HepG2 (cell line): ENCODE data around the gene VKORC1L1. TPM values are rescaled to one million over a fixed set of nuclear protein-coding genes. Genes with fewer than 3 reads are reported as not detected.

Experiments used
- ATM ChIP-seq: fragments of 450-650 bp; IDR thresholded peaks from 2 replicates; pipeline ENCODE4 v1.7.1; 2017; ENCODE audit warnings: mild to moderate bottlenecking, borderline replicate concordance
- BHLHE40 ChIP-seq: IDR thresholded peaks from 2 replicates; pipeline ENCODE4 v1.6.1; 2011; ENCODE audit warnings: low read length, improper control_type of control experiment
- CBFB ChIP-seq: sonication (generic); formaldehyde crosslinking; IDR thresholded peaks from 2 replicates; pipeline ENCODE4 v1.4.0; 2020; ENCODE audit warnings: missing genetic modification reagents
- FOXA3 ChIP-seq: IDR thresholded peaks from 2 replicates; pipeline ENCODE4 v1.6.1; 2016; ENCODE audit warnings: missing genetic modification reagents, missing compliant biosample characterization
- GMEB1 ChIP-seq: sonication (generic); formaldehyde crosslinking; IDR thresholded peaks from 2 replicates; pipeline ENCODE4 v1.5.1; 2020; ENCODE audit warnings: missing genetic modification reagents, mild to moderate bottlenecking, borderline replicate concordance
- HMG20B ChIP-seq: conservative IDR thresholded peaks from 2 replicates; pipeline ENCODE4 v1.6.1; 2016; ENCODE audit warnings: missing genetic modification reagents, missing compliant biosample characterization
- MAX ChIP-seq: IDR thresholded peaks from 2 replicates; pipeline ENCODE4 v1.6.1; 2012; ENCODE audit warnings: inconsistent platforms
- NAIF1 ChIP-seq: sonication (generic); formaldehyde crosslinking; IDR thresholded peaks from 2 replicates; pipeline ENCODE4 v1.5.0; 2020; ENCODE audit warnings: mild to moderate bottlenecking, missing genetic modification reagents, borderline replicate concordance
- NBN ChIP-seq: fragments of 450-650 bp; conservative IDR thresholded peaks from 2 replicates; pipeline ENCODE4 v1.6.1; 2017
- NR2C2 ChIP-seq: sonication (generic); formaldehyde crosslinking; IDR thresholded peaks from 2 replicates; pipeline ENCODE4 v1.4.0; 2020; ENCODE audit warnings: missing genetic modification reagents, mild to moderate bottlenecking, moderate library complexity, borderline replicate concordance
- PHB2 ChIP-seq: fragments of 450-650 bp; IDR thresholded peaks from 2 replicates; pipeline ENCODE4 v1.6.1; 2018; ENCODE audit not compliant: partially characterized antibody
- PREB ChIP-seq: sonication (generic); formaldehyde crosslinking; IDR thresholded peaks from 2 replicates; pipeline ENCODE4 v1.4.0; 2020; ENCODE audit warnings: missing genetic modification reagents
- RELA ChIP-seq: sonication (generic); formaldehyde crosslinking; IDR thresholded peaks from 2 replicates; pipeline ENCODE4 v1.4.0; 2020; ENCODE audit warnings: missing genetic modification reagents
- SNAPC4 ChIP-seq: sonication (generic); formaldehyde crosslinking; IDR thresholded peaks from 2 replicates; pipeline ENCODE4 v1.4.0; 2020; ENCODE audit warnings: mild to moderate bottlenecking, missing genetic modification reagents
- WIZ ChIP-seq: sonication (generic); formaldehyde crosslinking; IDR thresholded peaks from 2 replicates; pipeline ENCODE4 v1.5.1; 2020; ENCODE audit warnings: mild to moderate bottlenecking, missing genetic modification reagents
- ZBTB37 ChIP-seq: sonication (generic); formaldehyde crosslinking; IDR thresholded peaks from 2 replicates; pipeline ENCODE4 v1.4.0; 2020; ENCODE audit warnings: mild to moderate bottlenecking, missing genetic modification reagents
- ZNF124 ChIP-seq: sonication (generic); formaldehyde crosslinking; IDR thresholded peaks from 2 replicates; pipeline ENCODE4 v1.4.0; 2020; ENCODE audit warnings: missing genetic modification reagents
- ZNF564 ChIP-seq: sonication (generic); formaldehyde crosslinking; IDR thresholded peaks from 2 replicates; pipeline ENCODE4 v1.8.1; 2023; ENCODE audit warnings: mild to moderate bottlenecking, missing genetic modification reagents
- ZNF772 ChIP-seq: sonication (generic); formaldehyde crosslinking; IDR thresholded peaks from 2 replicates; pipeline ENCODE4 v1.5.0; 2020; ENCODE audit warnings: mild to moderate bottlenecking, missing genetic modification reagents
- ZNF788 ChIP-seq: sonication (generic); formaldehyde crosslinking; IDR thresholded peaks from 2 replicates; pipeline ENCODE4 v1.5.0; 2020; ENCODE audit warnings: mild to moderate bottlenecking, missing genetic modification reagents, borderline replicate concordance
- polyA plus RNA-seq, 8 experiments: library from polyadenylated mRNA; depleted of rRNA in 3 of 8; stranded (reverse) in 7 of 8; unstranded in 1 of 8; fragments of >200 nt; fragmentation: Illumina TruSeq in 4 of 8; extraction: Trizol in 4 of 8; gene quantifications; 2 replicates each; pipeline versions ENCODE4 v1.2.1 to v1.2.3, GENCODE V29; 2011 to 2016; ENCODE audit warnings: low read depth in 4 of 8, missing spikeins in 1 of 8, mixed read lengths in 1 of 8; ENCODE audit not compliant: insufficient read depth in 1 of 8
- total RNA-seq, 5 experiments: library from RNA; depleted of rRNA; stranded (reverse); fragments of >200 nt; fragmentation: Illumina TruSeq; extraction: Trizol; gene quantifications; 2 replicates each; pipeline ENCODE4 v1.2.3, GENCODE V29; 2016; ENCODE audit warnings: low read depth in 1 of 5

Gene VKORC1L1
- total and polyA plus RNA-seq, 2 of the 13 experiments (the other 11 are each of a cell fraction or from before 2014, with no cell fraction given), result 13.9 to 16.5 TPM

GRCh38 chr7:65981965-65982792 lies 109.3 kb downstream of the VKORC1L1 start, which contains the start of gene GUSB (continued):
- TF ChIP-seq PHB2 (no peak), PREB (CRISPR knock-in tag) (0 out of 2 replicates have a peak, but pooled peaks have one; percentile 83), NBN (no peak), RELA (no peak), ZNF772 (CRISPR knock-in tag) (peak; percentile 99), SNAPC4 (no peak), ZNF788 (CRISPR knock-in tag) (peak; percentile 98), CBFB (CRISPR knock-in tag) (peak; percentile 95), ZBTB37 (no peak), ZNF564 (CRISPR knock-in tag) (peak; percentile 92), BHLHE40 (peak; percentile 84), HMG20B (CRISPR knock-in tag) (no peak; the same call in 1 of the 2 replicates), MAX (peak; percentile 97), WIZ (CRISPR knock-in tag) (0 out of 2 replicates have a peak, but pooled peaks have one; percentile 46), ZNF124 (0 out of 2 replicates have a peak, but pooled peaks have one; percentile 53), NAIF1 (CRISPR knock-in tag) (peak; percentile 91), ATM (no peak), GMEB1 (peak; percentile 97), NR2C2 (CRISPR knock-in tag) (peak; percentile 95), FOXA3 (CRISPR knock-in tag) (peak; percentile 53)
